ENCODE results near the gene RANBP1. TPM values are rescaled to one million over a fixed set of nuclear protein-coding genes. Genes with fewer than 3 reads are reported as not detected.

RANBP1 gene
- total RNA-seq, 1 donor from 2014 or later: 79.5 TPM

DNA sequence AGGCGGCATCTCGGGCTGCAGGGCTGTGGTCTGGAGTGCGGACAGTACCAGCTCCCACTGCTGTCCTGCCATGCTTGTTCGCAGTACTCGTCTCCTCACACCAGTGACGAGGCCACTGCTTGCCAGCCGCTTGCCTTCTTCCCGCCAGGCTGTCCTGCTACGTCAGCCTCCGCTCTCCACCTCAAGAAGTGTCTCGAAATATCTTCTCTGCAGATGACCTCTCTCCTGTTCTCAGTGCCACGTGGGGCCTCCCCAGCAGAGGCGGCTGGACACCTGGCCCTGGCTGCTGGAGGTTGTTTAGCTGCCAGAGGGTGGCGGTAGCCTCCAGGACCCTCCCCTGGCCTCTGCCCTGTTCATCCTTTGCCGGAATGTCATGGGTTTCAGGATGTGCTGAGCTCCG lies 38.0 kb downstream of the RANBP1 start:
- Mint-ChIP-seq H3K9me3 (ENCODE audit: low read depth) (no peaks in the 10 kb centered on the region), H3K27ac (ENCODE audit: unreplicated experiment) (no peak overlapping the region), H3K4me1 (ENCODE audit: low read depth) (peaks cover 12% of the 10 kb centered on the region), H3K4me3 (ENCODE audit: unreplicated experiment) (no peak overlapping the region), H3K27me3 (ENCODE audit: low read depth) (no peaks in the 10 kb centered on the region), H3K36me3 (ENCODE audit: low read depth) (no peaks in the 10 kb centered on the region)
- DNase-seq (ENCODE audit: low spot score): no peak
- TF ChIP-seq, protein P1, sequence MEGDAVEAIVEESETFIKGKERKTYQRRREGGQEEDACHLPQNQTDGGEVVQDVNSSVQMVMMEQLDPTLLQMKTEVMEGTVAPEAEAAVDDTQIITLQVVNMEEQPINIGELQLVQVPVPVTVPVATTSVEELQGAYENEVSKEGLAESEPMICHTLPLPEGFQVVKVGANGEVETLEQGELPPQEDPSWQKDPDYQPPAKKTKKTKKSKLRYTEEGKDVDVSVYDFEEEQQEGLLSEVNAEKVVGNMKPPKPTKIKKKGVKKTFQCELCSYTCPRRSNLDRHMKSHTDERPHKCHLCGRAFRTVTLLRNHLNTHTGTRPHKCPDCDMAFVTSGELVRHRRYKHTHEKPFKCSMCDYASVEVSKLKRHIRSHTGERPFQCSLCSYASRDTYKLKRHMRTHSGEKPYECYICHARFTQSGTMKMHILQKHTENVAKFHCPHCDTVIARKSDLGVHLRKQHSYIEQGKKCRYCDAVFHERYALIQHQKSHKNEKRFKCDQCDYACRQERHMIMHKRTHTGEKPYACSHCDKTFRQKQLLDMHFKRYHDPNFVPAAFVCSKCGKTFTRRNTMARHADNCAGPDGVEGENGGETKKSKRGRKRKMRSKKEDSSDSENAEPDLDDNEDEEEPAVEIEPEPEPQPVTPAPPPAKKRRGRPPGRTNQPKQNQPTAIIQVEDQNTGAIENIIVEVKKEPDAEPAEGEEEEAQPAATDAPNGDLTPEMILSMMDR (IDR thresholded peaks at IDR 0.05): peak; percentile 7

DNA sequence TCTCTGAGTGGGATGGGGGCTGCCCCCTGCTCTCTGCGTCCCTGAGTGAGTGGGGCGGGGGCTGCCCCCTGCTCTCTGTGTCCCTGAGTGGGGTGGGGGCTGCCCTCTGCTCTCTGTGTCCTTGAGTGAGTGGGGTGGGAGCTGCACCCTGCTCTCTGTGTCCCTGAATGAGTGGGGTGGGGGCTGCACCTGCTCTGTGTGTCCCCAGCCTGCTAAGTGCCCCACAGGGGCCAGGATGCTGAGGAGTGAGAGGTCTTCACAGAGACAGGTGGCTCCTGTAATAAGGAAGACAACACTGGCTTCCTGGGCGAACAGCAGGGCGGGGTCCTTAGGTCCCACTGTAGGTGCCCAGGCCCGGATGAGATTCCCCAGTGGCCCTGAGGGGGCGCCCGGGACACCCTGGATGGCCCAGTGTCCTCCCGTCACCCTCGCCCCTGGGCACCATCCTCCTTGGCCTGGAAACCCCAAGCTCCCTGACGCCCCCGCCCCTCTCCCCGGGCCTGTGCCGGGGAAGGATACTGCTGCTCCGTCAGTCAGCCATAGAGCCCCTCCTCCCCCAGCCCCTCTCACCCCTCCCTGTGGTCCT lies 38.8 kb downstream of the RANBP1 start:
- H3K9me3 Mint-ChIP-seq (ENCODE audit: low read depth): no peaks in the 10 kb centered on the region
- TF ChIP-seq, protein P1 (IDR thresholded peaks at IDR 0.05): peak; percentile 21
- peaks cover 12% of the 10 kb centered on the region for H3K4me1 Mint-ChIP-seq (ENCODE audit: low read depth)
- H3K27ac Mint-ChIP-seq (ENCODE audit: unreplicated experiment): no peak overlapping the region
- DNase-seq (ENCODE audit: low spot score): no peak
- H3K36me3 Mint-ChIP-seq (ENCODE audit: low read depth): no peaks in the 10 kb centered on the region
- peak overlapping the region; percentile 51 for H3K4me3 Mint-ChIP-seq (ENCODE audit: unreplicated experiment)
- H3K27me3 Mint-ChIP-seq (ENCODE audit: low read depth): no peaks in the 10 kb centered on the region

DNA sequence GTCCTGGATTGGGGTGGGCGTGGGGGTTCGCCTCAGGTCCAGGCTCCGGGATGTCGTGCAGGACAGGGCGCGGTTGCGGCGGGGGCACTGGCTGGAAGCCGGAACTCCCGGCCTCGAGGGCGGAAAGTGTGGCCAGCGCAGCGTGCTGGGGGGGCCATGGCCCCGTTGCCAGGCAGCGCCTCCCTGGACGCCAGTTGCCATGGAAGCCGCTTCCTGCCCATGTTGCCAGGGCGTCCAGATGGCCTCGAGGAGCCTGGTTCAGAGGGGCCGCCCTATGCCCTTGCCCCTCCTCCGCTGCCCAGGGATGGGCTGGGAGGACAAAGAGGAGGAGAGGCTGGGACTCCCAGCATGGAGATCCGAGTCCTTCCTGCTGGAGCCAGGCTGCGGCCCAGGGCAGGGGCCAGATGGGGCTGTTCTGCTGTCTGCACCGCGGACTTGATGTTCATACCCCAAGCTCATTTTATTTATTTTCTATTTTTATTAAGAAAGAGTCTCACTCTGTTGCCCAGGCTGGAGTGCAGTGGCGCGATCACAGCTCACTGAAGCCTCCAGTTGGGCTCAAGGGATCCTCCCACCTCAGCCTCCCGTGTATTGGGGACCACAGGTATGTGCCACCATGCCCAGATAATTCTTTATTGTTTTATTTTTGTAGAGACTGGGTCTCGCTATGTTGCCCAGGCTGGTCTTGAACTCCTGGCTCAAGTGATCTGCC lies 39.6 kb downstream of the RANBP1 start:
- peak overlapping the region; percentile 51 for H3K4me3 Mint-ChIP-seq (ENCODE audit: unreplicated experiment)

DNA sequence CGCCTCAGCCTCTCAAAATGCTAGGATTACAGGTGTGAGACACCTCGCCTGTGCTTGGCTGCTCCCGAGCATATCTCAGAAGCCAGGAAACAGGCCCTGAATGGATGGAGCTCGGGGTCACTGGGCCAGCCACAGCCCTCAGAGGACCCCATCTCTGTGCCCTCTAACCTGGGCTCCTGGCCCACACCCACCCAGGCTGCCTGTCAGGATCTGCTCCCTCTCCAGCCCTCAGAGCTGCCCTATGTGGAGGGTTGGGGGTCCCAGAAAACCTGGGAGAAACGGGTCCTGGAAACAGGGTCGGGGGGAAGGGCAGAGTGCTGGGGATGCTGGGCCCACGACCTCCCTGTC lies 40.1 kb downstream of the RANBP1 start:
- Mint-ChIP-seq H3K4me1 (ENCODE audit: low read depth) (peaks cover 12% of the 10 kb centered on the region), H3K36me3 (ENCODE audit: low read depth) (no peaks in the 10 kb centered on the region), H3K27ac (ENCODE audit: unreplicated experiment) (no peak overlapping the region), H3K4me3 (ENCODE audit: unreplicated experiment) (no peak overlapping the region), H3K9me3 (ENCODE audit: low read depth) (no peaks in the 10 kb centered on the region), H3K27me3 (ENCODE audit: low read depth) (no peaks in the 10 kb centered on the region)
- no peak for DNase-seq (ENCODE audit: low spot score)
- TF ChIP-seq, protein P1 (IDR thresholded peaks at IDR 0.05): no peak

More for the DNA sequence above, 39.6 kb downstream of the RANBP1 start:
- no peaks in the 10 kb centered on the region for H3K9me3 Mint-ChIP-seq (ENCODE audit: low read depth)
- no peak for DNase-seq (ENCODE audit: low spot score)
- no peak overlapping the region for H3K27ac Mint-ChIP-seq (ENCODE audit: unreplicated experiment)
- H3K27me3 Mint-ChIP-seq (ENCODE audit: low read depth): no peaks in the 10 kb centered on the region
- TF ChIP-seq, protein P1 (IDR thresholded peaks at IDR 0.05): no peak
- H3K4me1 Mint-ChIP-seq (ENCODE audit: low read depth): peaks cover 12% of the 10 kb centered on the region
- no peaks in the 10 kb centered on the region for H3K36me3 Mint-ChIP-seq (ENCODE audit: low read depth)

DNA sequence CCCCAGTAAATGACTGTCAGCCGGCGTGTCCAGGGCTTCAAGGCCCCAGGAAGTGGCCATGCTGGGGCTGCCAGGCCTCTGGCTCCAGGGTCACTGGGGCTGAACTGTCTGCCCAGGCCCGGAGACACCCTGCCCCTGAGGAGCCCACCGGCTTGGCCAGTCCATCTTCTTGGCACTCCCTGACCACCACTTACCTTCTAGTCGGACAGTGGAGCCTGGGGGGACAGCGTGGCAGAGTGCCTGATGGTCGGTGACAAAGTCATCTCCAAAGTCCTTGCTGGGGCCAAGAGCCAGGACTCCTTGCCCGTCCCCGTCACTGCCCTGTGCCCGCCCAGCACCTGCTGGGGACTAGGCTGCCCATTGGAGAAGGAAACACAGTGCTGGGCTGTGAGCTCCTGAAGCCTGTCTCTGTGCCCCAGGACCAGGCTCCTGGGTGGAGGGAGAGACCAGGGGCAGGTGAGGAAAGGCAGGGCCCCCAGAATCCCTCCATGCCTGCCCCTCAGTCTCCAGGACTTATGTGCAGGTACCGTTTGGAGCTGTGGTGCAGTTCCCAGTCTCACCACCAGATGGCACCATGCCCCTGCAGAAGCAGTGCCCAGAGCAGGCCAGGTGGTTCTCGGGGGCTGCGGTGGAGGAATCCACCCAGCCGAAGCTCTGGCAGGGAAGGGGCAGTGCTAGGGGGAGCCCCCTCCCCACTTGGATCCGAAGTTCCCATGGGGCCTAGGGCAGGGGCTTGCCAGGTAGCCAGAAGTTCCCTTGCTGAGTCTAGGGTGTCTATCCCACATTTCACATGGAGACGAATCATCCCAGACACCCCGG lies 40.9 kb downstream of the RANBP1 start:
- Mint-ChIP-seq H3K9me3 (ENCODE audit: low read depth) (no peaks in the 10 kb centered on the region), H3K4me3 (ENCODE audit: unreplicated experiment) (no peak overlapping the region), H3K36me3 (ENCODE audit: low read depth) (no peaks in the 10 kb centered on the region), H3K27me3 (ENCODE audit: low read depth) (no peaks in the 10 kb centered on the region), H3K4me1 (ENCODE audit: low read depth) (peaks cover 12% of the 10 kb centered on the region), H3K27ac (ENCODE audit: unreplicated experiment) (no peak overlapping the region)
- TF ChIP-seq, protein P1 (IDR thresholded peaks at IDR 0.05): peak; percentile 97
- DNase-seq (ENCODE audit: low spot score): no peak
